ENCODE results near the gene MARCHF10. TPM values are rescaled to one million over a fixed set of nuclear protein-coding genes. Genes with fewer than 3 reads are reported as not detected.

Gene MARCHF10
- polyA plus RNA-seq, 3 donors = 0.04 to 0.08 TPM; not detected in 1

DNA sequence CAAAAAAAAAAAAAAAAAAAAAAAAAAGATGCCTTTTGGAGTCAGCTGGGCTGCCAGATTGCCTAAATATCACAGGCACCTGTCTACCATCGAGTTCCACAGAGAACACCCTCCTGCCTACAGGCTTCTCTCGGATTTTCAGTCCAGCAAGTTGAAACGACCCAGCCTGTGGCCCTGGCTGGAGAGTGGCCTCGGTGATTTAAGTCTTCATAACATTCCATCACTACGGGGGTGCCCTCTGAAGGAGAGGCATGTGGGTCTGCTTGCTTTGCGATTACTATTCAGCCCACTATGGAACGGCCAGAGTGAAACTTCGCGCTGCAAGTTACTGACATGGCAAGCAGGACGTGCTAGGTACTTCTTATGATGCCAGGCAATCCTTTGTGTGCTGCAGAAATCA is 42.8 kb downstream of the MARCHF10 start:
- 71 to 86% (median 79%) methylated on average over 10 of the region's 10 CpGs for WGBS, 3 donors

DNA sequence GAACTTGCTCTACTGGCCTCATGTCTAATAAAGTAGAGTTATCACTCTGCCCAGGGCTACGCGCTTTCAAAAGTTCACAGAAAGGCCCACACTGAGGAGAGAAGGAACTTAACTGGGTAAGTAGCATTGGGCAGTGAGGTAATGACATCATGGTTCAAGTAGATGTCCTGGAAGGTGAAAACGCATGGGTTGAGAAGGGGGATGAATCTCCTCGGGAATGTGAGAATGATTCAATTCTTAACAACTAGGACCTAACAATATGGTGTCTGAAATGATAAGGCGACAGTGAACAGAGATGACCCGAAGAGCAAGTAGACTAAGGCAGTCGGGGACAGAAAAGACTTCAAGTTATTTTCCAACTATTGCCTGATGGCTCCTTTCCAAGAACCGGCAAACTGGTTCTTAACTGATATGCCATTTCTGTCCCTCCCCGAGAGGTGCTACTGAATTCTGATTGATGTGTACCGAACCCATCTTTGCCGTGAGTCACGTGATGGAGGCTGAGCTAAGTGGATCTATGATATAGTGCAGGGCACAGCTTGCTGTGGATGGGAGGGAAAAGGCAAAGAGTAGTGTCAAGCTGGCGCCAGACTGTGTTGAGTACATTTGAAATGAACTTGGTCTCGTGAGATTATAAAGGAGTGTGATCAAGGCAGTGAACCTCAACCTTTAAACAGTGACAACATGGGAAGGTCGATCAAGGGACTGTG is 44.1 kb downstream of the MARCHF10 start:
- H3K27ac ChIP-seq (ENCODE audit: low read depth, low read length) = no peak overlapping the region
- 83 to 93% (median 91%) methylated on average over 15 of the region's 15 CpGs for WGBS, 3 donors

More for the DNA sequence above, 42.8 kb downstream of the MARCHF10 start:
- H3K27ac ChIP-seq (ENCODE audit: low read depth, low read length) = no peak overlapping the region

DNA sequence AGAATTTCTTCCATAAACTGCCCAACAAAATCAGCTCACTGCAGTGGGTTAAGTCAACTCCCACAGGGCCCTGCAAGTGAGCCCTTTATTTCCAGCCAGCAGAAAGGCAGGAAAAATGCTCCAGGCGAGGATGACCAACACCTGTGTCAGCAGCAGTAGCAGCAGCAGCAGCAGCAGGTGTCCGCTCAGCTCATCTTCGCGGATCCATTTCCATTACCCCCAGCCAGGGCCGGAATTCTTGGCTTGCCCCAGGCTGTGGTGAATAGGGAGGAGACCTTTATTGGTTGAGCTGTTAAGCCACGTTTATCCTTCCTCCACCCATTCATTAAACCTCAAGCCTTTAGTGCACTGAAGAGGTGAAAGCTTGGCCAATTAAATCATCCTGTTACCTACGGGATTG is 46.2 kb downstream of the MARCHF10 start:
- 68 to 76% (median 72%) methylated on average over 6 to 7 of the region's 7 CpGs for whole genome bisulfite sequencing, 3 donors
- H3K27ac ChIP-seq (ENCODE audit: low read depth, low read length) = no peak overlapping the region

DNA sequence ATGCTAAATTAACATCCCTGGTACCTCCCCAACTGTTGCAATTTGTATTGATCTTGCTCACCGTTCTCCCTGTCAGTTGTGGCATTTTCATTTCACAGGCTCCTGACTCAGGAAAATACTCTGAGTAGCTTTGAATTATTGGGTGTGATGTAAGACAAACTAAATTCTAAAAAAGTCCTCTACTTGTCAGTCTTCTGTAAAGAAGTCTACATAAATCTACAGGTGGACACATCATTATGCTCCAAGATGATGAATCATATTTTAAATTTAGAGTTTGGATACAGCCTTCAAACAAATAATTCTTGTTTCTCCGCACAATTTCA is 47.2 kb downstream of the MARCHF10 start:
- no peak overlapping the region for H3K27ac ChIP-seq (ENCODE audit: low read depth, low read length)
- 52 to 82% (median 76%) methylated on average over 2 of the region's 2 CpGs for WGBS, 3 donors

DNA sequence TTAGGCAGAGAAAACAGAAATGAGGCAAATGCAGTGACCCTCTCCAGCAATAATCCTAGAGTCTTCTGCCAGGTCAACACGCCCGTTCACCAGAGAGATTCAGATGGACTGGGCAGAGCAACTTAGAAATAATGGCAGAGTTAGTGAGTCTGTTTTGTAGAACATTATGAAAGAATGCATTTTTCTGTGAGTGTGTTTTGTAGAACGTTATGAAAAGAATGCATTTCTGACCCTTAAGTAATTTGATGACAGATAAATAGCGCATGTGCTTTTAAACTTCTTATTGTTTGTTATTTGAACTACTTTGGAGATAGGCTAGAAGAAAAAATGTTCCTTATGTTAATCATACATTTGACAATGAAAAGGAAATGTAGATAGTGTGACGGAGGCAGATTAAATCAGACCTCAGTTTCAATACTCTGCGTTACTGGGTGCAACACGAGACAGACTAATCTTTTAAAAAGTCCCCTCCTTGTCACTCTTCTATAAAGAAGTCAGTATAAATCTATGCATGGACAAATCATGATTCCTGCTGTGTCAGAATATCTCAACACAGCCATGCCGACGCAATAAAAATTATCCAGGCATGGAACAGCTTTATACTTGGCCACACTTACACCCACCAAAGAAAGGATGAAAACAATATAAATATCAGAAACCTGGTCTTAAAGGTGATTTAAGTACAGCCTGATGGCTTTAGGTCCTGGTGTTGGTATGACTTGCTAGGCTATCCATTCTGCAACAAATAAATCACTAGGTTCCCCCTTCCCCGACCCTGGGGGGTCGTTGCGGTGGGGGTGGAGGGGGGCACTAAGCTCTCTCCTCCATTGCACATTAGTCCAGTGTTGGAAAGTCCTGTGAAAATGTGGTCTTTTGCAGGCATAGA is 47.8 kb downstream of the MARCHF10 start:
- WGBS, 3 donors = 49 to 64% (median 62%) methylated on average over 12 of the region's 12 CpGs
- H3K27ac ChIP-seq (ENCODE audit: low read depth, low read length) = no peak overlapping the region

DNA sequence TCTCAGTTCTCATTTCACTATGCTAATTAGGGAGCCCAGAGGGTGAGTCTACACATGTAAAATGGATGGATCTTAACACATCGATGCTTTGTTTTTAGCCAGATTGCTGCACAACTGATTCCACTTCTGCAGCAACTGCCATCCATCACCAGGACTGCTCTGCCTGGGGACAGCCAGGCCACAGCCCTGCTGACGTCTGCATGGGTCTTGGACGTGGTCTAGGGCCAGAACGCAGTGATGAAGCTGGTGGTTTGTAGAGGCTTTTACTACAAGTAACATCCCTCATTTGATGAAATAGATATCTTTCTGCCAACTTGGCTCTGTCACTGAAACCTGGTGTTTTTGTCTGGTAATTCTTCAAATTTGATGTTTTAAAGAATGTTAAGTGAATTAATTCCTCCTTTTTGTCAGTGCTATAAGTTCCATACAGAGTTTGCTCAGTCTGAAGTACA is 50.6 kb downstream of the MARCHF10 start:
- 48 to 62% (median 55%) methylated on average over 4 of the region's 4 CpGs for WGBS, 3 donors
- H3K27ac ChIP-seq (ENCODE audit: low read depth, low read length) = no peak overlapping the region

DNA sequence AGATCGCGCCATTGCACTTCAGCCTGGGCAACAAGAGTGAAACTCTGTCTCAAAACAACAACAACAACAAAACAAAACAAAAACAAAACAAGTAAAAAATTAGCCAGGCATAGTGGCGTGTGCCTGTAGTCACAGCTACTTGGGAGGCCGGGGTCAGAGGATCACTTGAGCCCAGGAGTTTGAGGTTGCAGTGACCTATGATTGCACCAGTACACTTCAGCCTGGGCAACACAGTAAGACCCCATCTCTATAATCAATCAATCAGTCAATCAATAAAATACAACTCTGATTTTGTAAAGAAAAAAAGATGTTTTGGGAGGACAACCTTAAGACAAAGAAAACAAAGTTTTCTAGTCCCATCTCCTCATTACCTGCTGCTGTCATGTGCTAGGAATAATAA is 51.9 kb downstream of the MARCHF10 start:
- H3K27ac ChIP-seq (ENCODE audit: low read depth, low read length) = no peak overlapping the region
- WGBS, 3 donors = 94 to 99% (median 98%) methylated on average over 4 of the region's 4 CpGs

DNA sequence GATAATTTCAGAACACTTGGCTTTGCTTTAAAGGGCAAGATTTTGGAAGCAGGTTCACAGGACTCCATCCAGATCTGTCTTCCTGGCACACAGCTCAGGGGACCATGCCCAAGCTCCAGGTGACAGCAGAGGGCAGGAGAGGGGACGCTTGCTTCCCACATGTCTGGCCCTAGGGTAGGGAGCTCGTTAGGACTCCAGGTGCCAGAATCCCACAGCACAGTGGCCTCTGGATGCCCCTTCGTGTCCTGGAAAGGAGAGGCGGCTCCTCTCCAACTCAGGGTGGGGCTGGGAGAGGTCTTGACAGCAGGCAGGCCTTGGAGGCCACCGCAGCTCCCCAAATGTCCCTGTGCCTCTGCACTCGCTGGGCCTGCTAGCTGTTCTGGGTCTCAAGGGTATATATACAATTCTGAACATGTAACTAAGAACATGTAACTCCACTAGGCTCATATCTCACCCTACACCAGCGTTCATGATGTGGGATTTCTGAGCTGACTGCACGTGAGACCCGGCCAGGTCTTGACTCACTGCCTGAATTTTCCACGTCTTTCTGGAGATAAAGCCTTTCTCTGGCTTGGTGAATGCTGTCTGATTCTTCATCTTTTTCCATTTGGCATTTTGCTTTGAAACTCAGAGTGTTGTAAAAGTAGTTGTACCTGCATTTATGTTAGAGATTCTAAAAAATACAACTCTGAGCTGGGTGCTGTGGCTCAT is 52.8 kb downstream of the MARCHF10 start:
- no peak overlapping the region for H3K27ac ChIP-seq (ENCODE audit: low read depth, low read length)
- WGBS, 3 donors = 52 to 60% (median 58%) methylated on average over 10 of the region's 10 CpGs

DNA sequence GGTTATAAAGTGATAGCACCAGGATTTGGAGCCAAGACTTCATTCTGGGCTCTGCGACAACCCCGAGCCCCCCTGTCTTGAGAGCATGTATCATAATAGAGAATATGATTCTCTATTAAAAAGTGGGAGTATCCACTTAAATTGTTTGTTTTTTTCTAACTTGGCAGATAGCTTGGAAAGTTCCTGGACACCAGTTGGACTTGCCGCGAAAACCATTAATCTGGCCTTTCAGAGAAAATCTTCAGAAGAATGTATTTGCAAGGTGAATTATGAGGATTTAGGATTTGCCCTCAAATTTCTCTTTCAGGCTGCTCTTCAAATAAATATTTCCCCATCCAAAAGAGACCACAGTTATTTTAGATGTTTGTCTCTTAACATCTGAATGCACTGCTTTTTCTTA is 53.5 kb downstream of the MARCHF10 start:
- WGBS, 3 donors = 65 to 78% (median 66%) methylated on average over 4 of the region's 4 CpGs
- H3K27ac ChIP-seq (ENCODE audit: low read depth, low read length) = no peak overlapping the region

DNA sequence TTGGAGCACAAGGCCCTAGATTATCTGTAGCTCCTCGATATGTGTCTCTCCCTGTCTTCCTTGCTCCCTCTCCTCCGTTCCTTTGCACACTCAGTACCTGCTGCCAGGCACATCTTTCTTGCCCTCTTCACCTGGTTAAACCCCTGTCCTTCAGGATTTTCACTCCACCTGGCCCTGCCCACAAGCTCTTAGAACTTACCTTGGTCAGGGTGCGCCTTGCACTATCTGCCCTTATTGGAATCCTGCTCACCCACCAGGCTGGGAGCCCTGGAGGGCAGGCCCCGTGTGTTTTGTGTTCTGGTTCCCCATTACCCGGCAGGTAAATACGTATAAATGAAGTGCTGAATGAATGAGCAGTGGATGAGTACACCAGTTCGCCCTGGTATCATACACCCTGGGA is 54.6 kb downstream of the MARCHF10 start:
- 86 to 96% (median 94%) methylated on average over 7 of the region's 7 CpGs for WGBS, 3 donors
- H3K27ac ChIP-seq (ENCODE audit: low read depth, low read length) = no peak overlapping the region

DNA sequence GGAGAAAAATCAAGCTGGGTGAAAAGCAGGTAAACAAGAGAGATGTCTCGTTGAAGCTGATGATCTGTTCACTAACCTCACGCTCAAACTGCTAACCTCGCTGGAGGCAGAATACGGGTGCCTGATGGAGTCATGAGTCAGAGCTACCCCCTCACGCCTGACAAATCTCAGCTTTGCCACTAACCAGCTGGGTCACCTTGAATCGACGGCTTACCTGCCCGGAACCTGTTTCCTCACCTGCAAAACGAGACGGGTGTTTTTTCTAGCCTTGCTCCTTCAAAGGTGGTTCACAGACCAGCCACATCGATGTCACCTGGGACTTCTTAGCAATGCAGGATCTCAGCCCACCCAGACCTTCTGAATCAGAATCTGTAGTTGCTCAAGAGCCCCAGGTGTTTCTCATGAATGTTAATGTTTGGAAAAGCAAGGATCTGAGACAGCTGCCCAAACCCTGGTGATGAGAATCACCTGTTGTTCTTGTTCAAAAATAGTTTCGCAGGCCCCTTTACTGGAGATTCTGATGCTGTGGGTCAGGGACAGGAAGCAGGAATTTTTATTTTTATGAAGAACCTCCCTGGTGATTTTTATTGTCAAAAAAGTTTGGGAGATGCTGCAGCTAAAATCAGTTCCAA is 56.9 kb downstream of the MARCHF10 start:
- no peak overlapping the region for H3K27ac ChIP-seq (ENCODE audit: low read depth, low read length)

DNA sequence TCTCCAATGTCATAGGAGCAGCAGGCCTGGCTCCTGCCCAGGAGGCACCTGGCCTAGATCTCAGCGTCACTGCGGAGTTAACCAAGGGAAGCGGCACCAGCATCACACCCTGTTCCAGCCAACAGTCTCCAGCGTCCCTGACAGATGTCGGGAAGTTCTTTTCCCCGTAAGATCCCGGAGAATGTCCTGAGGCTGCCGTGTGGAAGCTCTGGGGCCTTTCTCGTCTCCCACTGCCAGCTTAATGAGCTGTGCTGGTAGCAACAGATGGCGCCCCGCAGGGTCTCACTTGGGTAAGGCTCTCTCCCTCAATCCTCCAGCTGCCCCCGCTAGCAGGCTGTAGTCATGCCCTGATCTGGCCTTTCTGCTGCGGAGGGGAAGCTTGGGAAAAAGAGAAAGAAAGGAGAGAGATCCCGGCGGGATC is 57.5 kb downstream of the MARCHF10 start:
- WGBS, 3 donors = 40 to 80% (median 78%) methylated on average over 15 of the region's 15 CpGs
- H3K27ac ChIP-seq (ENCODE audit: low read depth, low read length) = no peak overlapping the region

More for the DNA sequence above, 56.9 kb downstream of the MARCHF10 start:
- WGBS, 3 donors = 43 to 81% (median 70%) methylated on average over 12 of the region's 12 CpGs

DNA sequence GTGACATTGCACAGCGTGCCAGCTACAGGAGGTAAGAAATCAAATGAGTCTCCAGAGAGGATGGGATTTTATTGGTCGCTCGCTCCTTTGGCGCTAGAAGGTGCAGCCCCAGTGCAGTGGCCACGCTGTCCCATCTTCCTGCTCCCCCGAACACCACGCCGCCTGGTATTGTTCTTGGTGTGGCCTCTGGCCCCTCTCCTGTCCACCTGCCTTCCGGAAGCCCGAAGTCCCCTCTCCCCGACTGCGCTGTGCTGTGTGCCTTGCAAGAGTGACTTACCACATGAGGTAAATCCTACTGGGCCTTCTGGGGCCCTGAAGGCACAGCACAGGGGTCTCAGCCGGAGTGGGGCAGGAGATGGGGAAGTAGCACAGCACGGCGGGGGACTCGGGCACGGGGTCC is 58.2 kb downstream of the MARCHF10 start:
- WGBS, 3 donors = 88 to 92% (median 90%) methylated on average over 17 of the region's 17 CpGs
- H3K27ac ChIP-seq (ENCODE audit: low read depth, low read length) = no peak overlapping the region

DNA sequence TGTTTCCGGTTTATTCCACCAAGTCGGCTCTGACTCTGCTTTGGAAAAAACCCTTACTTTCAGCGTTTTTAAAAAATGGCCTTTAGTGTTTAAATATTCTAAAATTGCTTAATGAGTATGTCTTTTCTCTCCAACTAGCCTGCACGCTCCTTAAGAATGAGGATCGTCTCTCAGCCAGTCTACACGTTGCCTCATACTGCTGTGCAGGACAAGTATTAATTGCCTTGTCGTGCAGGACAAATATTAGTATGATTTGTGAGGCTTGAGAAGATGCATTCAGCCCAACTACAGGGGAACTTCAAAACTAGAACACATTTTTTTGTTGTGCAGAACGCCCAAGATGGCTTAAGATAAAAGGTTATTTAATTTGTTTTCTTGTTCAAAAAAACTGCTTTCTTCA is 61.2 kb downstream of the MARCHF10 start:
- WGBS, 3 donors = 59 to 64% (median 64%) methylated on average over 8 of the region's 8 CpGs

DNA sequence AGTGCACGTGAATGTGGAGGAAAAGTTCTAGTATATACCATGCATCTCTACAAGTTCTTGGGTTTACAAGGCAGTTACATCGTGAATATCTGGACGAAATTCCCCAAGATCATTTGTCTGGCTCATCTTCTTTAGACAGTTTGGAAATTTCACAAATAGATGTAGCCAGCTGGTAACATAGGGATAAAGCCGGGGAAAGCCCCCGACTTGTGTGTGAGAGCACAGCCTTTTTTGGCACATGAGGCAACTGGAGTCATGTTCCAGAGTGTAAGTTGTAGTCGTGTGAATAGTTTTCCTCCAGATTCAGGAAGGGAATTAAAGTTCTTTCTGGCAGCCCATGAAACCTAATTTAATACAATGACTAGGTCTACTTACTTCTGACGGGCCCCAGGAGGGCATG is 62.3 kb downstream of the MARCHF10 start:
- 64 to 75% (median 67%) methylated on average over 7 of the region's 7 CpGs for WGBS, 3 donors
- H3K27ac ChIP-seq (ENCODE audit: low read depth, low read length) = no peak overlapping the region

More for the DNA sequence above, 61.2 kb downstream of the MARCHF10 start:
- no peak overlapping the region for H3K27ac ChIP-seq (ENCODE audit: low read depth, low read length)

DNA sequence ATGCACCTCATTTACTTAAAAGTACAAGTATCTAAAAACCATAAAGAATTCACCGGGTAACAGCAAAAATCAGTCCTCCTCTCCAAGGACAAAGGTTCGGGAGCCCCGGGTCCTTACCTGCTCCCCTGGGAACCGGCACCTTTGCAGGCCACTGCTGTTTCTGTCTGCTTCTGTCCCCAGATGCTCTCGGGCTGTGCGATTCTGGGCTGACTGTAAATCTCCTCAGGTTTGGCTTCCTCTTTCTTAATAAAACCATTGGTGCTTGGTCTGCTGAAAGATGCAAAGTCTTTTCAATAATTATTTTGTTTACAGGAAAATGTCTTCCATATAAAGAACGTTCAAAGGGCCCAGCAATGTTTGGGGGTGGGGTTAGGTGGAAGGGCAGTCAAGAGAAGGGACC is 63.9 kb downstream of the MARCHF10 start:
- 69 to 77% (median 76%) methylated on average over 7 of the region's 7 CpGs for WGBS, 3 donors
- no peak overlapping the region for H3K27ac ChIP-seq (ENCODE audit: low read depth, low read length)

DNA sequence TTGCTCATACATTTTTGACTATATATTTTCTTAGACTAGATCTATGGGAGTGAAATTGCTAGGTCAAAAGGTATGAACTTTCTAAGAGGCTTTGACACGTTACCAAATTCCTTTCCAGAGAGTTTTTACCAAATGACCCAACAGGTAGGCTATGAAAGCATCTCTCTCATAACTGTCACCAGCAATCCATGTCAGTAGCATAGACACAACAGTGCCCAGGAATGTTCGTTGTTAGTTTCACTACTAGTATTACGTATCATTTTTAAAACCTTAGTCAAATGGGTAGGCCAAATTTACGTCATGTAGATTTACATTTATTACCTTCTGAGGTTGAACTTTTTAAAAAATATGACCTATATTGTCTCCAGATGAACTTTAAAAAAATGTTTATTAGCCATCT is 66.8 kb downstream of the MARCHF10 start:
- 90 to 92% (median 91%) methylated on average over 4 of the region's 4 CpGs for whole genome bisulfite sequencing, 3 donors

DNA sequence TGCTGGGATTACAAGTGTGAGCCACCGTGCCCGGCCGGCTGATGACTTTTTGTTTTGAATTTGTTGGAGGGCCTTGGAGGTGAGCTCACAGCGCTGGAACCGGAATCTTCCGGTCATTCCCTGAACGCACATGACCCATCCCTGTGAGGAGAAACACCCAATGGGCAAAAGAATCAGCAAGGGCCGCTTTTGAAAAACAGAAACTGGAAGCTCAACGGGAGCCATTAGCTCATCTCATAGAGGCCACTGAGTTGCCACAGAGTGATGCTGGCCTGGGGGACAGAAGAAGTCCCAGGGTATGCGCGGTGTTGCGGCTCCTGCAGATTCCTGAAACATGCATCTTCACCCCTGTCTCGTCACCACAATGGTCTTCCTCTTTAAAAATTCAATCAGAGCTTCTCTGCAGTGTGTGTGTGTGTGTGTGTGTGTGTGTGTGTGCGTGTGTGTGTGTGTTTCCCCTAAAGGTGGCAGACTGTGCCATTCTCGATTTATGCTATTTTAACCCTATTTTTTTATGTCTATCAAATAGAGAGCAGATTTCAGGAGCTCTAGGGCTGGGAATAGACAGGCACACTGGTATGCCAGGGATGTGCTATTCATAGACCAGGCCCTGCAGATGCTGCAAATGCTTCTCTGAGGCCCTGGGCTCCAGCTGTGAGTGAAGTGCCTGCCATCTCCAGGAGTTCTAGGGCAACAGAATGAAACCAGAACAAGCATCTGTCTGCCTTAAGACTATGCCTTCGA is 68.3 kb downstream of the MARCHF10 start:
- no peak overlapping the region for H3K27ac ChIP-seq (ENCODE audit: low read depth, low read length)
- 85 to 91% (median 88%) methylated on average over 16 of the region's 16 CpGs for WGBS, 3 donors

More for the DNA sequence above, 66.8 kb downstream of the MARCHF10 start:
- H3K27ac ChIP-seq (ENCODE audit: low read depth, low read length) = no peak overlapping the region

Data from adipose tissue (tissue), 3 donors.